OCI-LY7 (cell line): ENCODE data around the gene PC. TPM values are rescaled to one million over a fixed set of nuclear protein-coding genes. Genes with fewer than 3 reads are reported as not detected.

Experiments used
- BruUV-seq: library from RNA; stranded (reverse); fragments of 400-500 nt; replicated peaks from 2 replicates; lab custom pipeline; 2021; lab: Mats Ljungman, UMichigan
- CTCF ChIA-PET: fragments of 300-600 bp; sonication (Branson Sonifier 250); formaldehyde crosslinking; loops from one replicate; lab custom pipeline; 2022; ENCODE audit warnings: antibody characterized with exemption; ENCODE audit not compliant: unreplicated experiment; lab: Charles Lee
- POLR2A ChIA-PET: fragments of 300-600 bp; sonication (Branson Sonifier 250); formaldehyde crosslinking; loops from one replicate; lab custom pipeline; 2022; ENCODE audit warnings: antibody characterized with exemption; lab: Charles Lee
- DNase-seq: peaks from one replicate; pipeline ENCODE4 v3.0.0-alpha.2; 2015; ENCODE audit warnings: low spot score
- H2AFZ ChIP-seq: fragments of 200-600 bp; sonication (generic), shearing (Covaris generic); 2 replicates; pipeline ENCODE4 v1.6.1; 2014; ENCODE audit warnings: mild to moderate bottlenecking, antibody characterized with exemption, low read length, moderate library complexity
- H3K27ac ChIP-seq: fragments of 200-600 bp; sonication (generic); 2 replicates; pipeline ENCODE4 v1.5.1; 2014; ENCODE audit warnings: mixed run types, low read depth, mild to moderate bottlenecking, moderate library complexity, low read length, inconsistent platforms; ENCODE audit not compliant: poor library complexity, severe bottlenecking
- H3K36me3 ChIP-seq: fragments of 200-600 bp; sonication (generic); 2 replicates; pipeline ENCODE4 v1.6.1; 2014; ENCODE audit warnings: mild to moderate bottlenecking, antibody characterized with exemption, low read length, moderate library complexity, mixed read lengths; ENCODE audit not compliant: insufficient read depth
- H3K4me1 ChIP-seq: fragments of 200-600 bp; sonication (generic); 2 replicates; pipeline ENCODE4 v1.5.1; 2014; ENCODE audit warnings: mild to moderate bottlenecking, low read length; ENCODE audit not compliant: insufficient read depth, poor library complexity, severe bottlenecking
- H3K4me2 ChIP-seq: fragments of 200-600 bp; sonication (generic); 2 replicates; pipeline ENCODE4 v1.6.1; 2014; ENCODE audit warnings: mild to moderate bottlenecking, low read length
- H3K4me3 ChIP-seq: fragments of 200-600 bp; sonication (generic); 2 replicates; pipeline ENCODE4 v1.5.1; 2014; ENCODE audit warnings: mild to moderate bottlenecking, low read depth, low read length; ENCODE audit not compliant: poor library complexity, severe bottlenecking
- H3K79me2 ChIP-seq: fragments of 200-600 bp; sonication (generic); 2 replicates; pipeline ENCODE4 v1.6.1; 2016; ENCODE audit warnings: low read depth, mild to moderate bottlenecking, low read length, moderate library complexity, mixed read lengths; ENCODE audit not compliant: insufficient read depth
- H3K9me2 ChIP-seq: fragments of 200-600 bp; sonication (generic); 2 replicates; pipeline ENCODE4 v1.6.1; 2016; ENCODE audit warnings: mild to moderate bottlenecking, low read length, mixed read lengths; ENCODE audit not compliant: insufficient read depth
- H3K9me3 ChIP-seq: fragments of 200-600 bp; sonication (generic); 2 replicates; pipeline ENCODE4 v1.6.1; 2014; ENCODE audit warnings: mild to moderate bottlenecking, mixed run types, low read length, mixed read lengths
- H4K20me1 ChIP-seq: fragments of 200-600 bp; sonication (generic); 2 replicates; pipeline ENCODE4 v1.6.1; 2014; ENCODE audit warnings: mild to moderate bottlenecking, antibody characterized with exemption, low read length, moderate library complexity, mixed read lengths; ENCODE audit not compliant: insufficient read depth
- EZH2phosphoT487 ChIP-seq: fragments of 200-600 bp; sonication (generic); IDR thresholded peaks from 2 replicates; pipeline ENCODE4 v1.6.1; 2018; ENCODE audit warnings: low read depth, borderline replicate concordance, mild to moderate bottlenecking, mixed run types, antibody characterized with exemption, low read length, moderate library complexity, mixed read lengths
- intact Hi-C: fragments of 100-400 bp; cut with micrococcal nuclease; formaldehyde crosslinking; loops from one replicate; pipeline ENCODE4 v1.10.0; 2022; ENCODE audit not compliant: unreplicated experiment
- total RNA-seq, 2 experiments: library from RNA; depleted of rRNA in 1 of 2; stranded (reverse); fragments of >200 nt in 1 of 2; shearing (Covaris generic) in 1 of 2; gene quantifications; 2 replicates each; pipeline ENCODE4 v1.2.3, GENCODE V29; 2014 to 2022
- TF ChIP-seq, protein P1 (sequence below): fragments of 200-600 bp; sonication (generic); conservative IDR thresholded peaks from 2 replicates; pipeline ENCODE4 v1.5.1; 2014; ENCODE audit warnings: mild to moderate bottlenecking, antibody characterized with exemption, low read length, moderate library complexity, mixed read lengths

Gene PC
- total RNA-seq, 2 experiments from 2014 or later, result 10.4 to 12.7 TPM

DNA sequence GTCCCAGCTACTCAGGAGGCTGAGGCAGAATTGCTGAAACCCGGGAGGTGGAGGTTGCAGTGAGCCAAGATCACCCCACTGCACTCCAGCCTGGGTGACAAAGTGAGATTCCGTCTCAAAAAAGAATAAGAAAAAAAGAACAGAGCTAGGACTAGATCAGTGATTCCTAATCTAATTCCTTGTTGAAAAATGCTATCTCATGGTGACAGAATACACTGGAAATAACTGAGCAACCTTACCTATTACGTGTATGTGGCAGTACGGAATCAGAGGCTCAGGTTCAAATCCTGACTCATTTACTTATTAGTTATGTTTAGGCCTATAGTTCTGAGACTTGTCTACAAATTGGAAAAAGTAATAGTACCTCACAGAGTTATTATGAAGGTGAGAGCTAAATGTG lies 134.5 kb downstream of the PC start:
- CTCF ChIA-PET, result no interaction called here
- intact Hi-C loops, result no loop called here
- no peaks in the 10 kb centered on the region; the same call in 1 of the 2 replicates for H3K9me2 ChIP-seq
- POLR2A ChIA-PET, result interaction anchor here (0.7 kb wide), 1 partner anchor 23 kb away, joined by 4 read pairs; no protein-coding TSS in a partner anchor
- no peak overlapping the region for H3K27ac ChIP-seq
- TF ChIP-seq EZH2phosphoT487, result no peak
- TF ChIP-seq, protein P1, sequence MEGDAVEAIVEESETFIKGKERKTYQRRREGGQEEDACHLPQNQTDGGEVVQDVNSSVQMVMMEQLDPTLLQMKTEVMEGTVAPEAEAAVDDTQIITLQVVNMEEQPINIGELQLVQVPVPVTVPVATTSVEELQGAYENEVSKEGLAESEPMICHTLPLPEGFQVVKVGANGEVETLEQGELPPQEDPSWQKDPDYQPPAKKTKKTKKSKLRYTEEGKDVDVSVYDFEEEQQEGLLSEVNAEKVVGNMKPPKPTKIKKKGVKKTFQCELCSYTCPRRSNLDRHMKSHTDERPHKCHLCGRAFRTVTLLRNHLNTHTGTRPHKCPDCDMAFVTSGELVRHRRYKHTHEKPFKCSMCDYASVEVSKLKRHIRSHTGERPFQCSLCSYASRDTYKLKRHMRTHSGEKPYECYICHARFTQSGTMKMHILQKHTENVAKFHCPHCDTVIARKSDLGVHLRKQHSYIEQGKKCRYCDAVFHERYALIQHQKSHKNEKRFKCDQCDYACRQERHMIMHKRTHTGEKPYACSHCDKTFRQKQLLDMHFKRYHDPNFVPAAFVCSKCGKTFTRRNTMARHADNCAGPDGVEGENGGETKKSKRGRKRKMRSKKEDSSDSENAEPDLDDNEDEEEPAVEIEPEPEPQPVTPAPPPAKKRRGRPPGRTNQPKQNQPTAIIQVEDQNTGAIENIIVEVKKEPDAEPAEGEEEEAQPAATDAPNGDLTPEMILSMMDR, result no peak
- no peaks in the 10 kb centered on the region for H3K4me1 ChIP-seq
- H3K79me2 ChIP-seq, result no peaks in the 10 kb centered on the region
- H2AFZ ChIP-seq, result no peak overlapping the region
- no peak overlapping the region for H3K4me3 ChIP-seq
- no peak overlapping the region for H3K4me2 ChIP-seq
- BruUV-seq, result no TSS peak
- H3K36me3 ChIP-seq, result peaks cover 41% of the 10 kb centered on the region
- no peak for DNase-seq
- no peaks in the 10 kb centered on the region for H4K20me1 ChIP-seq
- no peaks in the 10 kb centered on the region for H3K9me3 ChIP-seq

DNA sequence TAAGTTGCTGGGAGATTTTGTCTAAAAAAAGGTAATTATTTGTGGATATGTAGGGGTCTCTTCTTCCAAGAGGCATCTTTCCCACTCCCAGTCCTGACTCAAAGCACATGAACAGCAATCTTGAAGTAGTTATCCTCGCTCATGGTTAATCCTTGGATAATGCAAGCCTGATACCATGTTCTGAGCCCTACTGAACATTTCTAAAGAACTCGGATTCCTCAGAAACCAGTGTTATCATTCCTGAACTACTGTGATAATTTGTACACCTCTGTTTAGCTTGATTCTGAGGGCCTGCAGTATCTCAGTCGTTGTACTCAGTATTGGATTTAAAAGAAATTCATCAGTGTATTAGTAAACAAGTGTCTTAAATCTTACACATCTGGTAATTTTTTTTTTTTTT lies 137.3 kb downstream of the PC start:
- H3K9me2 ChIP-seq, result no peaks in the 10 kb centered on the region
- TF ChIP-seq, protein P1, result no peak
- no peak for TF ChIP-seq EZH2phosphoT487
- no peak overlapping the region for H3K27ac ChIP-seq
- no peak for DNase-seq
- intact Hi-C loops, result no loop called here
- no peaks in the 10 kb centered on the region for H3K79me2 ChIP-seq
- no peaks in the 10 kb centered on the region for H4K20me1 ChIP-seq
- no TSS peak for BruUV-seq
- no peak overlapping the region for H2AFZ ChIP-seq
- no peak overlapping the region for H3K4me3 ChIP-seq
- POLR2A ChIA-PET, result interaction anchor here (0.5 to 1.5 kb wide), 5 partner anchors 11 to 291 kb away, joined by 3 to 4 read pairs (median 3); no protein-coding TSS in a partner anchor
- peaks cover 4% of the 10 kb centered on the region for H3K4me1 ChIP-seq
- H3K4me2 ChIP-seq, result no peak overlapping the region
- H3K9me3 ChIP-seq, result no peaks in the 10 kb centered on the region
- CTCF ChIA-PET, result no interaction called here
- H3K36me3 ChIP-seq, result peaks cover 53% of the 10 kb centered on the region

DNA sequence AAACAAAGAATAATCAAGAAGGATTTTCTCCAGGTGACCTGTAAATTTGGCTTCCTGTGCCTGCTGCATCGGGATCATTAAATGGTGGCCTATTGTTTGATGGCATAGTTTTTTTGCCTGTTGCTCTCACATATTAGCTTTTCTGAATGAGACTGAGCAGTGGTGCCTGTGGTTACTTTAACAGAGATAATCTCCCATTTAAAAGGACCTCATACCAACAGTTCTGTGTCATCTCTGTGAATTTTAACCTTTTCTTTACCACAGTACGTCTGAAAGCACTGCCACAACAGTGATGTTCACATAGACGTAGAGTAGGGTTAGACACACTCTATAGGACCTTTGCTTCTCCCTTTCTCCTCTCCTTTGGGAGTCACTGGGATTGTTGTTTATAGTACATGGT lies 137.8 kb downstream of the PC start:
- no TSS peak for BruUV-seq

More for the DNA sequence above, 137.8 kb downstream of the PC start:
- no peak for DNase-seq
- intact Hi-C loops, result no loop called here
- Histone ChIP-seq H3K4me2 (no peak overlapping the region), H2AFZ (no peak overlapping the region), H3K27ac (no peak overlapping the region), H4K20me1 (no peaks in the 10 kb centered on the region), H3K4me1 (peaks cover 9% of the 10 kb centered on the region), H3K9me2 (no peaks in the 10 kb centered on the region), H3K4me3 (no peak overlapping the region), H3K36me3 (peaks cover 53% of the 10 kb centered on the region), H3K79me2 (no peaks in the 10 kb centered on the region), H3K9me3 (no peaks in the 10 kb centered on the region)
- TF ChIP-seq, protein P1, result no peak
- no peak for TF ChIP-seq EZH2phosphoT487
- ChIA-PET POLR2A (interaction anchor here (0.5 to 1.5 kb wide), 5 partner anchors 12 to 292 kb away, joined by 3 to 4 read pairs (median 3); no protein-coding TSS in a partner anchor), CTCF (no interaction called here)
